DOHH2 (cell line): Measurements from ENCODE around the gene ERO1B.

ENCODE experiments used
- H3F3A ChIP-seq: fragments of 200-600 bp; sonication (generic), shearing (Covaris generic); 2 replicates; pipeline ENCODE4 v1.6.0; 2016; ENCODE audit warnings: antibody characterized with exemption, mild to moderate bottlenecking; ENCODE audit not compliant: control insufficient read depth, insufficient read depth
- H3K27ac ChIP-seq: fragments of 200-600 bp; sonication (generic); 2 replicates; pipeline ENCODE4 v1.5.1; 2014; ENCODE audit warnings: low read depth, mild to moderate bottlenecking, low read length, moderate library complexity
- H3K27me3 ChIP-seq: fragments of 200-600 bp; sonication (generic); 2 replicates; pipeline ENCODE4 v1.6.1; 2014; ENCODE audit warnings: mild to moderate bottlenecking, low read length, mixed read lengths; ENCODE audit not compliant: control insufficient read depth
- H3K36me3 ChIP-seq: fragments of 200-600 bp; sonication (generic); 2 replicates; pipeline ENCODE4 v1.6.1; 2014; ENCODE audit warnings: mild to moderate bottlenecking, low read length, moderate library complexity, mixed read lengths; ENCODE audit not compliant: control insufficient read depth
- H3K4me1 ChIP-seq: fragments of 200-600 bp; sonication (generic); 2 replicates; pipeline ENCODE4 v1.6.1; 2014; ENCODE audit warnings: mild to moderate bottlenecking, low read length, mixed read lengths; ENCODE audit not compliant: control insufficient read depth
- H3K4me2 ChIP-seq: fragments of 200-600 bp; sonication (generic); 2 replicates; pipeline ENCODE4 v1.6.0; 2014; ENCODE audit warnings: mild to moderate bottlenecking, low read length, moderate library complexity
- H3K4me3 ChIP-seq: fragments of 200-600 bp; sonication (generic); 2 replicates; pipeline ENCODE4 v1.5.1; 2014; ENCODE audit warnings: mild to moderate bottlenecking, low read length, mixed read lengths
- H3K79me2 ChIP-seq: fragments of 200-600 bp; sonication (generic); 2 replicates; pipeline ENCODE4 v1.6.1; 2014; ENCODE audit warnings: mild to moderate bottlenecking, low read length, mixed read lengths; ENCODE audit not compliant: control insufficient read depth
- H3K9me2 ChIP-seq: fragments of 200-600 bp; sonication (generic); replicated peaks from 2 replicates; pipeline ENCODE4 v1.6.1; 2014; ENCODE audit warnings: mild to moderate bottlenecking, low read length, mixed read lengths; ENCODE audit not compliant: control insufficient read depth
- H3K9me3 ChIP-seq: fragments of 200-600 bp; sonication (generic); 2 replicates; pipeline ENCODE4 v1.6.1; 2014; ENCODE audit warnings: antibody characterized with exemption, low read length, mixed read lengths; ENCODE audit not compliant: control insufficient read depth, insufficient read depth
- H4K20me1 ChIP-seq: fragments of 200-600 bp; sonication (generic); 2 replicates; pipeline ENCODE4 v1.6.0; 2014; ENCODE audit warnings: low read depth, mild to moderate bottlenecking, antibody characterized with exemption, low read length, moderate library complexity; ENCODE audit not compliant: control insufficient read depth, insufficient read depth
- EZH2phosphoT487 ChIP-seq: fragments of 200-600 bp; sonication (generic); IDR thresholded peaks from 2 replicates; pipeline ENCODE4 v1.6.1; 2017; ENCODE audit warnings: borderline replicate concordance, mild to moderate bottlenecking, antibody characterized with exemption, low read length, moderate library complexity, mixed read lengths
- TF ChIP-seq, protein P1 (sequence below): fragments of 200-600 bp; sonication (generic); IDR thresholded peaks from one replicate; pipeline ENCODE4 v1.5.1; 2014; ENCODE audit warnings: antibody characterized with exemption, mild to moderate bottlenecking, low read depth, low read length; ENCODE audit not compliant: poor library complexity, severe bottlenecking

ERO1B gene

GRCh38 chr1:236289492-236290131, 7.9 kb upstream of the ERO1B start:
- H3K4me3 ChIP-seq = no peak overlapping the region
- H3K9me2 ChIP-seq = no peaks in the 10 kb centered on the region
- peaks cover 22% of the 10 kb centered on the region for H3K4me1 ChIP-seq
- no peak overlapping the region for H3K4me2 ChIP-seq
- no peaks in the 10 kb centered on the region for H4K20me1 ChIP-seq
- no peaks in the 10 kb centered on the region for H3K36me3 ChIP-seq
- H3K9me3 ChIP-seq = no peaks in the 10 kb centered on the region
- no peak overlapping the region for H3K27ac ChIP-seq
- TF ChIP-seq EZH2phosphoT487 = no peak
- H3K79me2 ChIP-seq = no peaks in the 10 kb centered on the region
- H3F3A ChIP-seq = peaks cover 12% of the 10 kb centered on the region
- no peaks in the 10 kb centered on the region for H3K27me3 ChIP-seq

- Histone ChIP-seq H3K27me3 (no peaks in the 10 kb centered on the region), H3K79me2 (no peaks in the 10 kb centered on the region), H3K4me1 (peaks cover 32% of the 10 kb centered on the region), H3K27ac (no peak overlapping the region), H4K20me1 (no peaks in the 10 kb centered on the region), H3K36me3 (no peaks in the 10 kb centered on the region), H3K4me2 (no peak overlapping the region), H3F3A (peaks cover 23% of the 10 kb centered on the region), H3K9me2 (no peaks in the 10 kb centered on the region), H3K9me3 (no peaks in the 10 kb centered on the region), H3K4me3 (no peak overlapping the region)
- TF ChIP-seq EZH2phosphoT487 = no peak
- TF ChIP-seq, protein P1, sequence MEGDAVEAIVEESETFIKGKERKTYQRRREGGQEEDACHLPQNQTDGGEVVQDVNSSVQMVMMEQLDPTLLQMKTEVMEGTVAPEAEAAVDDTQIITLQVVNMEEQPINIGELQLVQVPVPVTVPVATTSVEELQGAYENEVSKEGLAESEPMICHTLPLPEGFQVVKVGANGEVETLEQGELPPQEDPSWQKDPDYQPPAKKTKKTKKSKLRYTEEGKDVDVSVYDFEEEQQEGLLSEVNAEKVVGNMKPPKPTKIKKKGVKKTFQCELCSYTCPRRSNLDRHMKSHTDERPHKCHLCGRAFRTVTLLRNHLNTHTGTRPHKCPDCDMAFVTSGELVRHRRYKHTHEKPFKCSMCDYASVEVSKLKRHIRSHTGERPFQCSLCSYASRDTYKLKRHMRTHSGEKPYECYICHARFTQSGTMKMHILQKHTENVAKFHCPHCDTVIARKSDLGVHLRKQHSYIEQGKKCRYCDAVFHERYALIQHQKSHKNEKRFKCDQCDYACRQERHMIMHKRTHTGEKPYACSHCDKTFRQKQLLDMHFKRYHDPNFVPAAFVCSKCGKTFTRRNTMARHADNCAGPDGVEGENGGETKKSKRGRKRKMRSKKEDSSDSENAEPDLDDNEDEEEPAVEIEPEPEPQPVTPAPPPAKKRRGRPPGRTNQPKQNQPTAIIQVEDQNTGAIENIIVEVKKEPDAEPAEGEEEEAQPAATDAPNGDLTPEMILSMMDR = no peak
Observed at GRCh38 chr1:236288620-236288976, 6.8 kb upstream of the ERO1B start.

- Histone ChIP-seq H3K4me2 (no peak overlapping the region), H3K4me3 (no peak overlapping the region), H3K79me2 (no peaks in the 10 kb centered on the region), H3K36me3 (no peaks in the 10 kb centered on the region), H4K20me1 (no peaks in the 10 kb centered on the region), H3K9me2 (no peaks in the 10 kb centered on the region), H3K4me1 (peaks cover 38% of the 10 kb centered on the region), H3K27ac (no peak overlapping the region), H3K27me3 (no peaks in the 10 kb centered on the region), H3F3A (peaks cover 25% of the 10 kb centered on the region), H3K9me3 (no peaks in the 10 kb centered on the region)
- TF ChIP-seq, protein P1 = no peak
Observed at GRCh38 chr1:236287757-236288619, 6.2 kb upstream of the ERO1B start.

DNA sequence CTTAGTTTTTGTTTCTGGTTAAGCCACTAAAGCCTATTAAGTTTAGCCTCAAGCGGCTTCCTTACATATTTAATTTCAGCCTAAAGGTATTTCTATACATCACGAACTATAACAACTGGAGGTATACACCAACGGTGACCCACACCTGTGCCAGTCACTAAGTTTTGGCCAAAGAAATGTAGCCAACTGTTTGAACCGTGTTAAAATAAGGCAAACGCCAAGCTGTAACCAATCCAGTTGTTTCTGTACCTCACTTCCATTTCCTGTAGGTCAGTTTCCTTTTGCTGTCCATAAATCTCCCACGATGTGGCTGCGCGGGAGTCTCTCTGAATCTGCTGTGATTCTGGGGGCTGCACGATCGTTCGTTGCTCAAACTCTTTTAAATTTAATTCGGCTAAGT, 5.6 kb upstream of the ERO1B start:
- Histone ChIP-seq H3K9me3 (no peaks in the 10 kb centered on the region), H3K9me2 (no peaks in the 10 kb centered on the region), H3K36me3 (no peaks in the 10 kb centered on the region; the same call in 1 of the 2 replicates), H3K4me3 (no peak overlapping the region), H3K4me2 (no peak overlapping the region), H3F3A (peaks cover 31% of the 10 kb centered on the region), H3K27me3 (no peaks in the 10 kb centered on the region), H3K4me1 (peaks cover 45% of the 10 kb centered on the region), H4K20me1 (no peaks in the 10 kb centered on the region), H3K27ac (no peak overlapping the region), H3K79me2 (no peaks in the 10 kb centered on the region; the same call in 1 of the 2 replicates)
- TF ChIP-seq, protein P1 = no peak
- no peak for TF ChIP-seq EZH2phosphoT487
